ENCODE measurements around the gene ITGB6.
A peak's percentile ranks its signal among the peaks of the same experiment; 100 is the strongest.

Gene ITGB6

GRCh38 chr2:160054984-160055725 is 144.9 kb downstream of the ITGB6 start:
- WGBS: 90% methylated on average over 7 of the region's 7 CpGs
- Histone ChIP-seq H3K14ac (ENCODE audit: low read length in 2 of 2) (no peak overlapping the region), H2BK120ac (ENCODE audit: low read depth, low read length) (no peak overlapping the region), H2AK5ac (ENCODE audit: low read length, severe bottlenecking) (no peak overlapping the region), H4K8ac (ENCODE audit: low read length) (no peak overlapping the region), H3K79me1 (replicated peaks; ENCODE audit: low read length, poor library complexity, severe bottlenecking) (peaks cover 45% of the 10 kb centered on the region), H3K36me3 (ENCODE audit: control insufficient read depth in 1 of 2, insufficient read depth in 2 of 2, low read depth in 1 of 2, low read length in 2 of 2) (peaks cover 6 to 10% of the 10 kb centered on the region in 2 experiments), H2AFZ (ENCODE audit: low read depth, low read length) (no peak overlapping the region), H3K4ac (ENCODE audit: low read depth in 1 of 2, low read length in 2 of 2) (no peak overlapping the region), H3K27me3 (ENCODE audit: control insufficient read depth in 1 of 2, insufficient read depth in 1 of 2, low read length in 2 of 2) (no peaks in the 10 kb centered on the region), H2BK12ac (ENCODE audit: low read length in 2 of 2) (no peak overlapping the region), H3K9ac (ENCODE audit: low read length) (peak overlapping the region; percentile 30), H3K4me3 (ENCODE audit: insufficient read depth in 1 of 2, low read depth in 1 of 2, low read length in 2 of 2) (peak overlapping the region in 1 of 2 experiments; percentile 34), H3K4me2 (ENCODE audit: low read length, poor library complexity, severe bottlenecking) (no peak overlapping the region), H2BK15ac (ENCODE audit: low read depth, poor library complexity, severe bottlenecking) (no peak overlapping the region), H3K4me1 (ENCODE audit: control insufficient read depth, insufficient read depth, low read depth, low read length) (peaks cover 6% of the 10 kb centered on the region), H3K23ac (ENCODE audit: low read length in 2 of 2) (no peak overlapping the region), H2BK5ac (ENCODE audit: low read depth, low read length, poor library complexity, severe bottlenecking) (no peak overlapping the region), H4K91ac (ENCODE audit: low read length) (no peak overlapping the region), H3K18ac (ENCODE audit: low read depth in 1 of 2, low read length in 2 of 2) (no peak overlapping the region), H3K27ac (ENCODE audit: low read length, poor library complexity, severe bottlenecking) (no peak overlapping the region), H3K9me3 (ENCODE audit: control insufficient read depth, low read length) (no peaks in the 10 kb centered on the region)
- DNase-seq: no peak

DNA sequence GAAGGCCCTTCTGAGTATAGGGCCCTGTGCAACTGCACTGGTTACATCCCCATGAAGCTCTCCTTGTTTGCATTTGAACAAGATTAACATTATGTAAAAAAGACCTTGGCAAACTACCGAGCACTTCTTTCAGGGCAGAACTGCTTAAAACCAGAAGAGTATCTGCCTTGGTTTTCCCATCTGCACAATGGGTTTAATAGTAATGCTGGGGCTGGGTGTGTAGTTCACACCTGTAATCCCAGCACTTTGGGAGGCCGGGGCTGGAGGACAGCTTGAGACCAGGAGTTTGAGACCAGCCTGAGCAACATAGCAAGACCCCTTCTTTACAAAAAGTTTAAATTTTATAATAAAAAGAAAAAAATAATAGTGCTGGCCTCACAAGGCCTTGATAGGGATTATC is 146.1 kb downstream of the ITGB6 start:
- no peak overlapping the region for H2BK120ac ChIP-seq (ENCODE audit: low read depth, low read length)
- 86% methylated on average over 1 of the region's 2 CpGs for WGBS
- H3K27ac ChIP-seq (ENCODE audit: low read length, poor library complexity, severe bottlenecking): no peak overlapping the region

GRCh38 chr2:160052531-160052930 is 147.5 kb downstream of the ITGB6 start:
- no peak overlapping the region for H2BK5ac ChIP-seq (ENCODE audit: low read depth, low read length, poor library complexity, severe bottlenecking)
- peaks cover 1% of the 10 kb centered on the region for H3K4me1 ChIP-seq (ENCODE audit: control insufficient read depth, insufficient read depth, low read depth, low read length)
- no peak overlapping the region for H2AFZ ChIP-seq (ENCODE audit: low read depth, low read length)
- no peak overlapping the region for H4K8ac ChIP-seq (ENCODE audit: low read length)
- no peak overlapping the region for H2BK120ac ChIP-seq (ENCODE audit: low read depth, low read length)
- H3K4ac ChIP-seq (ENCODE audit: low read depth in 1 of 2, low read length in 2 of 2): no peak overlapping the region
- H4K91ac ChIP-seq (ENCODE audit: low read length): no peak overlapping the region
- H3K36me3 ChIP-seq (ENCODE audit: control insufficient read depth in 1 of 2, insufficient read depth in 2 of 2, low read depth in 1 of 2, low read length in 2 of 2): peaks cover under 1 to 3% of the 10 kb centered on the region in 2 experiments
- 86% methylated on average over 1 of the region's 2 CpGs for WGBS
- no peak overlapping the region for H3K23ac ChIP-seq (ENCODE audit: low read length in 2 of 2)
- peaks cover 33% of the 10 kb centered on the region for H3K79me1 ChIP-seq (replicated peaks; ENCODE audit: low read length, poor library complexity, severe bottlenecking)
- no peak overlapping the region for H3K9ac ChIP-seq (ENCODE audit: low read length)
- no peak overlapping the region for H2BK15ac ChIP-seq (ENCODE audit: low read depth, poor library complexity, severe bottlenecking)
- H2BK12ac ChIP-seq (ENCODE audit: low read length in 2 of 2): no peak overlapping the region
- no peak overlapping the region for H3K27ac ChIP-seq (ENCODE audit: low read length, poor library complexity, severe bottlenecking)
- no peak overlapping the region for H2AK5ac ChIP-seq (ENCODE audit: low read length, severe bottlenecking)
- H3K4me2 ChIP-seq (ENCODE audit: low read length, poor library complexity, severe bottlenecking): no peak overlapping the region
- H3K14ac ChIP-seq (ENCODE audit: low read length in 2 of 2): no peak overlapping the region
- H3K18ac ChIP-seq (ENCODE audit: low read depth in 1 of 2, low read length in 2 of 2): no peak overlapping the region
- no peaks in the 10 kb centered on the region for H3K9me3 ChIP-seq (ENCODE audit: control insufficient read depth, low read length)
- H3K27me3 ChIP-seq (ENCODE audit: control insufficient read depth in 1 of 2, insufficient read depth in 1 of 2, low read length in 2 of 2): no peaks in the 10 kb centered on the region
- H3K4me3 ChIP-seq (ENCODE audit: insufficient read depth in 1 of 2, low read depth in 1 of 2, low read length in 2 of 2): no peak overlapping the region
- no peak for DNase-seq

More for the DNA sequence above, 146.1 kb downstream of the ITGB6 start:
- Histone ChIP-seq H2BK12ac (ENCODE audit: low read length in 2 of 2) (no peak overlapping the region), H3K4me2 (ENCODE audit: low read length, poor library complexity, severe bottlenecking) (no peak overlapping the region), H2BK5ac (ENCODE audit: low read depth, low read length, poor library complexity, severe bottlenecking) (no peak overlapping the region), H3K27me3 (ENCODE audit: control insufficient read depth in 1 of 2, insufficient read depth in 1 of 2, low read length in 2 of 2) (no peaks in the 10 kb centered on the region), H2BK15ac (ENCODE audit: low read depth, poor library complexity, severe bottlenecking) (no peak overlapping the region), H3K9me3 (ENCODE audit: control insufficient read depth, low read length) (no peaks in the 10 kb centered on the region), H3K14ac (ENCODE audit: low read length in 2 of 2) (no peak overlapping the region), H3K18ac (ENCODE audit: low read depth in 1 of 2, low read length in 2 of 2) (no peak overlapping the region), H3K9ac (ENCODE audit: low read length) (no peak overlapping the region), H4K91ac (ENCODE audit: low read length) (no peak overlapping the region), H4K8ac (ENCODE audit: low read length) (no peak overlapping the region), H3K23ac (ENCODE audit: low read length in 2 of 2) (no peak overlapping the region), H3K4ac (ENCODE audit: low read depth in 1 of 2, low read length in 2 of 2) (no peak overlapping the region), H2AFZ (ENCODE audit: low read depth, low read length) (no peak overlapping the region), H2AK5ac (ENCODE audit: low read length, severe bottlenecking) (no peak overlapping the region), H3K79me1 (replicated peaks; ENCODE audit: low read length, poor library complexity, severe bottlenecking) (peaks cover 42% of the 10 kb centered on the region), H3K36me3 (ENCODE audit: control insufficient read depth in 1 of 2, insufficient read depth in 2 of 2, low read depth in 1 of 2, low read length in 2 of 2) (peaks cover 3 to 5% of the 10 kb centered on the region in 2 experiments), H3K4me3 (ENCODE audit: insufficient read depth in 1 of 2, low read depth in 1 of 2, low read length in 2 of 2) (no peak overlapping the region), H3K4me1 (ENCODE audit: control insufficient read depth, insufficient read depth, low read depth, low read length) (peaks cover 4% of the 10 kb centered on the region)
- DNase-seq: no peak

DNA sequence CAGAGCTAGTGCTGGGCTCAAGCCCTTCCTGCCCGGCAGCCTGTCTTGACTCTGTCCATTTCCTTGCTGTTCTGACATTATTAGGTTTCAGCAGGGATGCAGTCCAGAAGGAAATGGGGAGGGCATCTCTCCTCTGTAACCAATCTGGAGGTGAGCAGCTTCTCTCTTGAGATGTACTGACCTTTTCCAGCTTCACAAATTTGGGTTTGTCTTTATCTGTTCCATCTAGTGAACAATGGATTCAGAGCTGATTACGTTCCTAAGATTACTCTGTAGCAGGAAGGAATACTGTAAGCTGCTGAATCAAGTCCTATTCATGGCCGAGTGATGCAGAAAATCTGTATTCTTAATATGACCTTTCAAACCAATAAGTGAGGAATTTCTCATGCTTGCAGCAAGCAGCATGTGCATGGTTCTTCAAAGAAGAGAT is 148.7 kb downstream of the ITGB6 start:
- H3K27me3 ChIP-seq (ENCODE audit: control insufficient read depth in 1 of 2, insufficient read depth in 1 of 2, low read length in 2 of 2): no peaks in the 10 kb centered on the region
- H3K14ac ChIP-seq (ENCODE audit: low read length in 2 of 2): no peak overlapping the region
- no peak overlapping the region for H3K18ac ChIP-seq (ENCODE audit: low read depth in 1 of 2, low read length in 2 of 2)
- peaks cover 0 to 3% of the 10 kb centered on the region in 2 experiments for H3K36me3 ChIP-seq (ENCODE audit: control insufficient read depth in 1 of 2, insufficient read depth in 2 of 2, low read depth in 1 of 2, low read length in 2 of 2)
- H3K4me3 ChIP-seq (ENCODE audit: insufficient read depth in 1 of 2, low read depth in 1 of 2, low read length in 2 of 2): no peak overlapping the region
- no peak overlapping the region for H3K4me2 ChIP-seq (ENCODE audit: low read length, poor library complexity, severe bottlenecking)
- no peak overlapping the region for H2BK5ac ChIP-seq (ENCODE audit: low read depth, low read length, poor library complexity, severe bottlenecking)
- no peak overlapping the region for H2BK12ac ChIP-seq (ENCODE audit: low read length in 2 of 2)
- 91% methylated on average over 3 of the region's 3 CpGs for WGBS
- no peak overlapping the region for H2AK5ac ChIP-seq (ENCODE audit: low read length, severe bottlenecking)
- H3K9ac ChIP-seq (ENCODE audit: low read length): no peak overlapping the region
- no peak overlapping the region for H3K27ac ChIP-seq (ENCODE audit: low read length, poor library complexity, severe bottlenecking)
- H3K4me1 ChIP-seq (ENCODE audit: control insufficient read depth, insufficient read depth, low read depth, low read length): no peaks in the 10 kb centered on the region
- DNase-seq: no peak
- H3K9me3 ChIP-seq (ENCODE audit: control insufficient read depth, low read length): no peaks in the 10 kb centered on the region
- H2AFZ ChIP-seq (ENCODE audit: low read depth, low read length): no peak overlapping the region
- peaks cover 25% of the 10 kb centered on the region for H3K79me1 ChIP-seq (replicated peaks; ENCODE audit: low read length, poor library complexity, severe bottlenecking)
- H4K91ac ChIP-seq (ENCODE audit: low read length): no peak overlapping the region
- H4K8ac ChIP-seq (ENCODE audit: low read length): peak overlapping the region; percentile 42
- H2BK15ac ChIP-seq (ENCODE audit: low read depth, poor library complexity, severe bottlenecking): no peak overlapping the region
- H3K4ac ChIP-seq (ENCODE audit: low read depth in 1 of 2, low read length in 2 of 2): no peak overlapping the region
- no peak overlapping the region for H2BK120ac ChIP-seq (ENCODE audit: low read depth, low read length)
- H3K23ac ChIP-seq (ENCODE audit: low read length in 2 of 2): no peak overlapping the region
